DOHH2 (cell line): ENCODE results near the gene PCBP3.

Source experiments
- CTCF ChIP-seq: fragments of 200-600 bp; sonication (generic); IDR thresholded peaks from one replicate; pipeline ENCODE4 v1.5.1; 2014; ENCODE audit warnings: antibody characterized with exemption, mild to moderate bottlenecking, low read depth, low read length; ENCODE audit not compliant: poor library complexity, severe bottlenecking
- EZH2phosphoT487 ChIP-seq: fragments of 200-600 bp; sonication (generic); IDR thresholded peaks from 2 replicates; pipeline ENCODE4 v1.6.1; 2017; ENCODE audit warnings: borderline replicate concordance, mild to moderate bottlenecking, antibody characterized with exemption, low read length, moderate library complexity, mixed read lengths

- TF ChIP-seq CTCF, result no peak
- no peak for TF ChIP-seq EZH2phosphoT487
Measured at GRCh38 chr21:45622416-45623097, 21.0 kb upstream of the PCBP3 start.
